Measurements from ENCODE around the gene F13A1.

GRCh38 chr6:6125495-6125894 lies 195.0 kb downstream of the F13A1 start:
- no peak for TF ChIP-seq POLR2AphosphoS5 (IDR thresholded peaks at IDR 0.05; ENCODE audit: low read depth, low read length)
- no peak for TF ChIP-seq TAF1 (IDR thresholded peaks at IDR 0.05; ENCODE audit: low read depth, low read length)
- TF ChIP-seq POLR2A (IDR thresholded peaks at IDR 0.05; ENCODE audit: low read depth, low read length) = no peak
- TF ChIP-seq SPI1 (IDR thresholded peaks at IDR 0.05; ENCODE audit: low read depth, low read length) = no peak
